GM12878 (cell line): ENCODE data around the gene PKP4. TPM values are rescaled to one million over a fixed set of nuclear protein-coding genes. Genes with fewer than 3 reads are reported as not detected.

Experiments
- ATAC-seq: fragments of 200-7000 bp; cut with Tn5 transposase; 3 replicates; pipeline ENCODE4 v1.9.1; 2020; ENCODE audit warnings: mild to moderate bottlenecking, moderate library complexity
- BruUV-seq: library from RNA; stranded (reverse); fragments of 400-500 nt; replicated peaks from 2 replicates; lab custom pipeline; 2021; lab: Mats Ljungman, UMichigan
- CTCF ChIA-PET: fragments of 300-600 bp; sonication (Branson Sonifier 250); formaldehyde crosslinking; extraction: SDS; loops from one replicate; lab custom pipeline; 2021; ENCODE audit warnings: inconsistent platforms; lab: Yijun Ruan, JAX
- POLR2A ChIA-PET: fragments of 350-600 bp; formaldehyde crosslinking; extraction: SDS; loops from one replicate; lab custom pipeline; 2021; ENCODE audit warnings: inconsistent platforms; lab: Charles Lee
- RAD21 ChIA-PET: fragments of 300-600 bp; sonication (Branson Sonifier 250); formaldehyde crosslinking; loops from one replicate; lab custom pipeline; 2023; ENCODE audit warnings: antibody characterized with exemption; ENCODE audit not compliant: unreplicated experiment; lab: Charles Lee
- SMC1A ChIA-PET: fragments of 300-600 bp; sonication (Branson Sonifier 250); formaldehyde crosslinking; loops from one replicate; lab custom pipeline; 2023; ENCODE audit not compliant: unreplicated experiment, uncharacterized antibody; lab: Charles Lee
- DNase-seq: peaks from one replicate; pipeline ENCODE4 v3.0.0-alpha.2; 2011; ENCODE audit warnings: low read depth, low spot score
- FAIRE-seq: peaks from 3 replicates; lab custom pipeline; 2011; peaks lifted over from hg19 to GRCh38; lab: Jason Lieb, UNC
- H2AFZ ChIP-seq: 2 replicates; pipeline ENCODE4 v1.6.0; 2011; ENCODE audit warnings: low read depth, low read length, control low read depth; ENCODE audit not compliant: control insufficient read depth
- H3K27ac ChIP-seq: 2 replicates; pipeline ENCODE4 v1.5.1; 2011; ENCODE audit warnings: control low read depth; ENCODE audit not compliant: control insufficient read depth, insufficient read depth
- H3K27me3 ChIP-seq, 2 experiments: replicated peaks in 1 of 2; 2 replicates each; pipeline versions ENCODE4 v1.6.0 to v1.6.1; 2011; ENCODE audit warnings: low read length in 1 of 2; ENCODE audit not compliant: control insufficient read depth in 2 of 2, insufficient read depth in 2 of 2
- H3K36me3 ChIP-seq, 2 experiments: 2 replicates each; pipeline ENCODE4 v1.5.1; 2011; ENCODE audit warnings: low read length in 1 of 2; ENCODE audit not compliant: control insufficient read depth in 2 of 2, insufficient read depth in 2 of 2
- H3K4me1 ChIP-seq: 2 replicates; pipeline ENCODE4 v1.6.1; 2011; ENCODE audit warnings: mild to moderate bottlenecking, low read length, moderate library complexity, mixed read lengths; ENCODE audit not compliant: control insufficient read depth, insufficient read depth
- H3K4me2 ChIP-seq: 2 replicates; pipeline ENCODE4 v1.6.0; 2011; ENCODE audit warnings: control low read depth; ENCODE audit not compliant: control insufficient read depth, insufficient read depth
- H3K4me3 ChIP-seq: fragments of 200-600 bp; sonication (generic); 2 replicates; pipeline ENCODE4 v1.5.1; 2016
- H3K79me2 ChIP-seq: 2 replicates; pipeline ENCODE4 v1.6.0; 2011; ENCODE audit warnings: low read length; ENCODE audit not compliant: control insufficient read depth, insufficient read depth
- H3K9ac ChIP-seq: 2 replicates; pipeline ENCODE4 v1.8.0; 2011; ENCODE audit warnings: low read length, control low read depth, mixed read lengths; ENCODE audit not compliant: control insufficient read depth, insufficient read depth
- H3K9me3 ChIP-seq: replicated peaks from 3 replicates; pipeline ENCODE4 v1.5.1; 2011; ENCODE audit warnings: mild to moderate bottlenecking, low read length; ENCODE audit not compliant: control insufficient read depth, insufficient read depth
- H4K20me1 ChIP-seq: 2 replicates; pipeline ENCODE4 v1.6.0; 2011; ENCODE audit not compliant: control insufficient read depth, insufficient read depth
- BACH1 ChIP-seq: fragments of 450-650 bp; IDR thresholded peaks from 2 replicates; pipeline ENCODE4 v1.6.1; 2017; ENCODE audit warnings: mild to moderate bottlenecking, borderline replicate concordance
- CREB1 ChIP-seq: IDR thresholded peaks from 2 replicates; pipeline ENCODE4 v1.6.1; 2012; ENCODE audit warnings: low read depth, mild to moderate bottlenecking, inconsistent platforms
- ESRRA ChIP-seq: IDR thresholded peaks from 2 replicates; pipeline ENCODE4 v1.6.1; 2012; ENCODE audit warnings: mild to moderate bottlenecking, low read length, improper control_type of control experiment
- HCFC1 ChIP-seq: fragments of 150-350 bp; IDR thresholded peaks from 2 replicates; pipeline ENCODE4 v1.6.1; 2014; ENCODE audit warnings: low read length
- HDGF ChIP-seq: fragments of 450-650 bp; IDR thresholded peaks from 2 replicates; pipeline ENCODE4 v1.6.1; 2016; ENCODE audit warnings: antibody characterized with exemption
- MEF2A ChIP-seq: IDR thresholded peaks from 2 replicates; pipeline ENCODE4 v1.6.1; 2011; ENCODE audit warnings: low read depth, mild to moderate bottlenecking, low read length, moderate library complexity; ENCODE audit not compliant: insufficient read depth
- PAX5 ChIP-seq: IDR thresholded peaks from 2 replicates; pipeline ENCODE4 v1.6.1; 2011; ENCODE audit warnings: low read depth, low read length, borderline replicate concordance
- PKNOX1 ChIP-seq: fragments of 450-650 bp; IDR thresholded peaks from 2 replicates; pipeline ENCODE4 v1.6.1; 2016; ENCODE audit warnings: mild to moderate bottlenecking
- POLR2A ChIP-seq: IDR thresholded peaks from 2 replicates; pipeline ENCODE4 v1.6.1; 2011; ENCODE audit warnings: low read depth, mild to moderate bottlenecking, low read length
- RBBP5 ChIP-seq: fragments of 200-600 bp; sonication (generic); conservative IDR thresholded peaks from 2 replicates; pipeline ENCODE4 v1.6.1; 2016
- SP1 ChIP-seq: IDR thresholded peaks from one replicate; pipeline ENCODE4 v1.6.1; 2011; ENCODE audit warnings: low read depth, low read length
- SUZ12 ChIP-seq: fragments of 200-600 bp; sonication (generic); IDR thresholded peaks from one replicate; pipeline ENCODE4 v1.6.1; 2018; ENCODE audit warnings: antibody characterized with exemption, mild to moderate bottlenecking; ENCODE audit not compliant: unreplicated experiment
- TBL1XR1 ChIP-seq: IDR thresholded peaks from 2 replicates; pipeline ENCODE4 v1.6.1; 2012; ENCODE audit warnings: low read depth, low read length, improper control_type of control experiment
- WRNIP1 ChIP-seq: IDR thresholded peaks from 2 replicates; pipeline ENCODE4 v1.6.1; 2011; ENCODE audit warnings: low read depth, low read length, improper control_type of control experiment, borderline replicate concordance
- ZNF207 ChIP-seq: fragments of 450-650 bp; IDR thresholded peaks from 2 replicates; pipeline ENCODE4 v1.6.1; 2014; ENCODE audit warnings: antibody characterized with exemption, mild to moderate bottlenecking, borderline replicate concordance
- WGBS: methylation state at CpG from one replicate; pipeline ENCODE4 v1.1.6; 2016; ENCODE audit warnings: low lambda C conversion rate; ENCODE audit not compliant: insufficient replicate concordance, insufficient coverage; ENCODE audit errors: missing lambda C conversion rate; 5-methylcytosine and 5-hydroxymethylcytosine counted together
- in situ Hi-C: fragments of 300-500 bp; cut with MboI; formaldehyde crosslinking; loops from 9 replicates; pipeline ENCODE4 v1.14.3; 2018; ENCODE audit warnings: mixed read lengths
- intact Hi-C: fragments of 100-400 bp; cut with micrococcal nuclease; formaldehyde crosslinking; loops from one replicate; pipeline ENCODE4 v1.14.2; 2022; ENCODE audit not compliant: unreplicated experiment
- polyA plus RNA-seq, 11 experiments: library from polyadenylated mRNA; depleted of rRNA in 4 of 11; unstranded in 6 of 11; stranded (reverse) in 5 of 11; fragments of >200 nt; fragmentation: Nextera tagmentation in 4 of 11; fragmentation: Illumina TruSeq in 1 of 11; extraction: Ambion mirVana in 4 of 11; extraction: Trizol in 1 of 11; gene quantifications; 1 replicate in 1 of 11; 2 replicates in 10 of 11; pipeline versions ENCODE4 v1.2.1 to v1.2.3, GENCODE V29; 2011 to 2016; ENCODE audit warnings: inconsistent platforms in 2 of 11, missing spikeins in 2 of 11, low read depth in 1 of 11
- total RNA-seq, 4 experiments: library from RNA; depleted of rRNA in 3 of 4; stranded (reverse); fragments of >200 nt in 3 of 4; fragmentation: Illumina TruSeq in 1 of 4; extraction: Trizol in 1 of 4; gene quantifications; 2 replicates each; pipeline versions ENCODE4 v1.2.1 to v1.2.3, GENCODE V29; 2013 to 2021
- TF ChIP-seq, protein P1 (sequence below): IDR thresholded peaks from 2 replicates; pipeline ENCODE4 v1.6.1; 2011; ENCODE audit warnings: borderline replicate concordance, low read depth, mild to moderate bottlenecking, moderate library complexity, mixed read lengths, low read length; ENCODE audit not compliant: insufficient read depth; ENCODE audit errors: extremely low read length
- TF ChIP-seq, protein P2 (sequence below): IDR thresholded peaks from 2 replicates; pipeline ENCODE4 v1.6.1; 2011; ENCODE audit warnings: low read depth, mild to moderate bottlenecking, low read length, moderate library complexity, borderline replicate concordance; ENCODE audit errors: extremely low read depth

PKP4 gene
- total and polyA plus RNA-seq, 10 of the 15 experiments (the other 5 are each of a cell fraction or from before 2014, with no cell fraction given): 4.8 to 35.8 (median 17.7) TPM

DNA sequence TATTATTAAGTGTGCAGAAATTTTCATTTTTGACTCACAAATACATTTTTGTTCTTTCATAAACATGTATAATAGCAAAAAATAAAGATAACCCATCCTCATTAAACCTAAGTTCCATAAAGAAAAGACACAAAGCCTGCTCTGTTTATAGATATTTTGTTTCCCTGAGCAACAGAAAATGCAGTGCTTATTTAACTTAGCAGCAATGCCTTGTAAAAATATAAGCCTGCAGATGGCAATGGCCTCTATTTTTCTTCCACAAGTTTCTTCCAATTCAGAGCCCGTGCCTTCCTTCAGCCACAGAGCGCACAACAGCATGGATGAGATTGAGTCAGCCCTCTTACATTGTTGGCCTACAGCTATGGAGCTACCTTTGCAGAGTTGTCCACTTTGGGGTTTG is 43.6 kb downstream of the PKP4 start:
- H3K27ac ChIP-seq: no peak overlapping the region
- H3K79me2 ChIP-seq: no peaks in the 10 kb centered on the region
- H4K20me1 ChIP-seq: no peaks in the 10 kb centered on the region
- no peaks in the 10 kb centered on the region for H3K36me3 ChIP-seq
- intact Hi-C loops (no loop called here), in situ Hi-C loops (no loop called here)
- TF ChIP-seq PAX5: no peak
- TF ChIP-seq ESRRA: no peak
- TF ChIP-seq, protein P1, sequence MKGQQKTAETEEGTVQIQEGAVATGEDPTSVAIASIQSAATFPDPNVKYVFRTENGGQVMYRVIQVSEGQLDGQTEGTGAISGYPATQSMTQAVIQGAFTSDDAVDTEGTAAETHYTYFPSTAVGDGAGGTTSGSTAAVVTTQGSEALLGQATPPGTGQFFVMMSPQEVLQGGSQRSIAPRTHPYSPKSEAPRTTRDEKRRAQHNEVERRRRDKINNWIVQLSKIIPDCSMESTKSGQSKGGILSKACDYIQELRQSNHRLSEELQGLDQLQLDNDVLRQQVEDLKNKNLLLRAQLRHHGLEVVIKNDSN: no peak
- no peak for TF ChIP-seq POLR2A
- TF ChIP-seq MEF2A: no peak
- no peak for TF ChIP-seq SUZ12
- no peak for TF ChIP-seq HCFC1
- TF ChIP-seq CREB1: no peak
- no peak for TF ChIP-seq HDGF
- TF ChIP-seq ZNF207: no peak
- TF ChIP-seq PKNOX1: no peak
- TF ChIP-seq, protein P2, sequence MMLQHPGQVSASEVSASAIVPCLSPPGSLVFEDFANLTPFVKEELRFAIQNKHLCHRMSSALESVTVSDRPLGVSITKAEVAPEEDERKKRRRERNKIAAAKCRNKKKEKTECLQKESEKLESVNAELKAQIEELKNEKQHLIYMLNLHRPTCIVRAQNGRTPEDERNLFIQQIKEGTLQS: no peak
- TF ChIP-seq WRNIP1: no peak
- TF ChIP-seq BACH1: no peak
- TF ChIP-seq TBL1XR1: no peak
- TF ChIP-seq SP1: no peak
- TF ChIP-seq RBBP5: no peak
- H2AFZ ChIP-seq: no peak overlapping the region
- ATAC-seq (no peak), DNase-seq (no peak), FAIRE-seq (no peak)
- H3K4me2 ChIP-seq: no peak overlapping the region
- H3K27me3 ChIP-seq: no peaks in the 10 kb centered on the region
- ChIA-PET POLR2A (no interaction called here), RAD21 (no interaction called here), CTCF (interaction anchor here (1.1 kb wide), 1 partner anchor 10 kb away, joined by 3 read pairs; no protein-coding TSS in a partner anchor), SMC1A (no interaction called here)
- H3K9me3 ChIP-seq: no peaks in the 10 kb centered on the region
- 98% methylated on average over 2 of the region's 2 CpGs for WGBS
- H3K4me3 ChIP-seq: no peak overlapping the region
- H3K9ac ChIP-seq: no peak overlapping the region
- BruUV-seq: no TSS peak
- H3K4me1 ChIP-seq: no peaks in the 10 kb centered on the region
